CD4-positive, alpha-beta T cell treated with Interleukin-4 for 4 hours (primary cell): ENCODE data around the gene KCNQ1.

ENCODE experiments used
- DNase-seq: peaks from one replicate; pipeline ENCODE4 v3.0.0-alpha.2; 2020

The KCNQ1 gene

GRCh38 chr11:2411446-2412305 lies 33.1 kb upstream of the KCNQ1 start:
- no peak for DNase-seq

- DNase-seq = no peak
These were observed 32.5 kb upstream of the KCNQ1 start for GRCh38 chr11:2412323-2412722.

GRCh38 chr11:2413742-2414579 lies 30.8 kb upstream of the KCNQ1 start:
- no peak for DNase-seq

GRCh38 chr11:2414616-2415015 lies 30.2 kb upstream of the KCNQ1 start:
- no peak for DNase-seq

- no peak for DNase-seq
These were observed 29.6 kb upstream of the KCNQ1 start for GRCh38 chr11:2415171-2415570.

GRCh38 chr11:2415601-2416380 lies 29.0 kb upstream of the KCNQ1 start:
- no peak for DNase-seq

- no peak for DNase-seq
These were observed 28.0 kb upstream of the KCNQ1 start for GRCh38 chr11:2416765-2417164.

GRCh38 chr11:2417856-2418692 lies 26.7 kb upstream of the KCNQ1 start:
- no peak for DNase-seq

GRCh38 chr11:2418693-2419360 lies 26.0 kb upstream of the KCNQ1 start:
- DNase-seq = no peak

- peak; percentile 54 for DNase-seq
These were observed 24.9 kb upstream of the KCNQ1 start for GRCh38 chr11:2419638-2420501.

- peak; percentile 52 for DNase-seq
These were observed 24.1 kb upstream of the KCNQ1 start for GRCh38 chr11:2420502-2421225.

- no peak for DNase-seq
These were observed 23.4 kb upstream of the KCNQ1 start for GRCh38 chr11:2421226-2421994.

GRCh38 chr11:2421996-2422395 lies 22.8 kb upstream of the KCNQ1 start:
- DNase-seq = no peak

- no peak for DNase-seq
These were observed 22.2 kb upstream of the KCNQ1 start for GRCh38 chr11:2422461-2423156.

GRCh38 chr11:2423157-2424025 lies 21.4 kb upstream of the KCNQ1 start:
- DNase-seq = no peak

- DNase-seq = no peak
These were observed 19.9 kb upstream of the KCNQ1 start for GRCh38 chr11:2424811-2425495.

- DNase-seq = no peak
These were observed 19.3 kb upstream of the KCNQ1 start for GRCh38 chr11:2425506-2425905.
